Smooth muscle cell (in vitro differentiated cells): ENCODE results near the gene MT1M. TPM values are rescaled to one million over a fixed set of nuclear protein-coding genes. Genes with fewer than 3 reads are reported as not detected.

Experiments
- DNase-seq: peaks from one replicate; lab custom pipeline; 2025; ENCODE audit not compliant: unreplicated experiment; lab: John Stamatoyannopoulos, UW
- H2AFZ ChIP-seq: fragments of 200-600 bp; sonication (generic); 2 replicates; pipeline ENCODE4 v1.6.0; 2016; ENCODE audit warnings: antibody characterized with exemption, low read depth, mild to moderate bottlenecking
- H3F3A ChIP-seq: fragments of 200-600 bp; sonication (generic); 2 replicates; pipeline ENCODE4 v1.6.0; 2017; ENCODE audit warnings: antibody characterized with exemption, low read depth
- H3K27ac ChIP-seq: fragments of 200-600 bp; sonication (generic); 2 replicates; pipeline ENCODE4 v1.5.1; 2016; ENCODE audit warnings: low read depth, mild to moderate bottlenecking
- H3K27me3 ChIP-seq: fragments of 200-600 bp; sonication (generic); 2 replicates; pipeline ENCODE4 v1.6.1; 2016; ENCODE audit warnings: low read depth, mild to moderate bottlenecking
- H3K36me3 ChIP-seq: fragments of 200-600 bp; sonication (generic); 2 replicates; pipeline ENCODE4 v1.5.1; 2016; ENCODE audit warnings: low read depth
- H3K4me1 ChIP-seq: fragments of 200-600 bp; sonication (generic); 2 replicates; pipeline ENCODE4 v1.5.1; 2016; ENCODE audit warnings: low read depth
- H3K4me2 ChIP-seq: fragments of 200-600 bp; sonication (generic); 2 replicates; pipeline ENCODE4 v1.6.0; 2016; ENCODE audit warnings: mild to moderate bottlenecking
- H3K4me3 ChIP-seq: fragments of 200-600 bp; sonication (generic); 2 replicates; pipeline ENCODE4 v1.5.1; 2016; ENCODE audit warnings: mild to moderate bottlenecking
- H3K79me2 ChIP-seq: fragments of 200-600 bp; sonication (generic); 2 replicates; pipeline ENCODE4 v1.6.0; 2016; ENCODE audit warnings: low read depth, mild to moderate bottlenecking
- H3K9ac ChIP-seq: fragments of 200-600 bp; sonication (generic); 2 replicates; pipeline ENCODE4 v1.6.0; 2016; ENCODE audit warnings: low read depth
- H3K9me3 ChIP-seq: fragments of 200-600 bp; sonication (generic); replicated peaks from 2 replicates; pipeline ENCODE4 v1.5.1; 2016; ENCODE audit warnings: low read depth
- H4K20me1 ChIP-seq: fragments of 200-600 bp; sonication (generic); 2 replicates; pipeline ENCODE4 v1.6.0; 2016; ENCODE audit warnings: low read depth
- CTCF ChIP-seq: fragments of 200-600 bp; sonication (generic); IDR thresholded peaks from 2 replicates; pipeline ENCODE4 v1.5.1; 2017; ENCODE audit warnings: borderline replicate concordance, mild to moderate bottlenecking, antibody characterized with exemption; ENCODE audit not compliant: insufficient read depth, poor library complexity, severe bottlenecking
- WGBS: methylation state at CpG from one replicate; pipeline ENCODE4 v1.1.7; 2016; ENCODE audit warnings: low lambda C conversion rate; 5-methylcytosine and 5-hydroxymethylcytosine counted together
- polyA plus RNA-seq: library from polyadenylated mRNA; unstranded; fragments of >200 nt; fragmentation: Nextera tagmentation; extraction: Ambion mirVana; gene quantifications from 2 replicates; pipeline ENCODE4 v1.2.1, GENCODE V29; 2016
- total RNA-seq: library from RNA; depleted of rRNA; stranded (reverse); fragments of >200 nt; gene quantifications from 2 replicates; pipeline ENCODE4 v1.2.3, GENCODE V29; 2014

Gene MT1M
- total and polyA plus RNA-seq, 2 experiments from 2014 or later: 0.19 TPM; not detected in 1

DNA sequence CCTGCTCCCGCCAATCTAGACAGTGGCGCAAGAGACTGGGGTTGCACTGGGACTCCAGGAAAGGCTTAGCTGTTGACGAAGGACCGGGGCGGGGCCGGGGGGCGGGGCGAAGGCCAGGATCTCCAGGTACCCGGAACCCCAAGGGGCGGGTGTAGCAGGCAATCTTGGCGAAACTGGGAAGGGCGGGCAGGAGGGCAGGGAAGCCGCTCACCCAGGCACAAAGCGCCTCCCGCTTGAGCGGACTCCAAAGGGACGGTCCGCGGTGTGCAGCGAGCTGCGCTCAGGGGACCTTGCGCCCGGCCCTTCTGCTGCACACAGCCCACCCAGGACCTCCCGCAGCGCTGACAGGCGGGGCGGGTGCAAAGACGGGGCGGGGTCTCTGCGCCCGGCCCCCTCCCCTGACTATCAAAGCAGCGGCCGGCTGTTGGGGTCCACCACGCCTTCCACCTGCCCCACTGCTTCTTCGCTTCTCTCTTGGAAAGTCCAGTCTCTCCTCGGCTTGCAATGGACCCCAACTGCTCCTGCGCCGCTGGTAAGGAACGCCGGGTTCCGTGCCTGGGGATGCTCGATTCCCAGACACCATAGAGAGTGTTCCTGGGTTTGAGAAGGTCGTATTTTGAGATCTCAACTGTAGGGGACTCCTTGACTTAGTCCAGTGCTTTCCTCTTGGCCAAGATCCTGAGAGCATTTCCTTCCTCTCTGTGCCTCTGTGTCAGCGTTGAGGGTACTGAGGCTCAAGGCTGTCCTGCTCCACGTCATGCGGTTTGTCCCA, 25.3 kb downstream of the MT1M start, which contains the start of gene MT1F:
Gene MT1F, plus strand, starts transcription at position 405 of the 772 bp plus-strand sequence. Its CDS starts 100 bp downstream, at position 505.
- no peaks in the 10 kb centered on the region for H3F3A ChIP-seq
- H3K27ac ChIP-seq: no peak within 1 kb of the TSS
- TF ChIP-seq CTCF: no peak
- no peak within 1 kb of the TSS for H3K9ac ChIP-seq
- H3K4me2 ChIP-seq: peak within 1 kb of the TSS; percentile 86
- H2AFZ ChIP-seq: peak within 1 kb of the TSS; percentile 50
- H4K20me1 ChIP-seq: no peaks in the 10 kb centered on the region
- DNase-seq: no peak
- no peaks in the 10 kb centered on the region for H3K9me3 ChIP-seq
- peaks cover 12% of the 10 kb centered on the region for H3K4me1 ChIP-seq
- peak within 1 kb of the TSS; percentile 48 for H3K4me3 ChIP-seq
- H3K27me3 ChIP-seq: peaks cover 71% of the 10 kb centered on the region
- WGBS: 4% methylated on average over 27 of the region's 46 CpGs
- H3K79me2 ChIP-seq: no peaks in the 10 kb centered on the region
- no peaks in the 10 kb centered on the region for H3K36me3 ChIP-seq

DNA sequence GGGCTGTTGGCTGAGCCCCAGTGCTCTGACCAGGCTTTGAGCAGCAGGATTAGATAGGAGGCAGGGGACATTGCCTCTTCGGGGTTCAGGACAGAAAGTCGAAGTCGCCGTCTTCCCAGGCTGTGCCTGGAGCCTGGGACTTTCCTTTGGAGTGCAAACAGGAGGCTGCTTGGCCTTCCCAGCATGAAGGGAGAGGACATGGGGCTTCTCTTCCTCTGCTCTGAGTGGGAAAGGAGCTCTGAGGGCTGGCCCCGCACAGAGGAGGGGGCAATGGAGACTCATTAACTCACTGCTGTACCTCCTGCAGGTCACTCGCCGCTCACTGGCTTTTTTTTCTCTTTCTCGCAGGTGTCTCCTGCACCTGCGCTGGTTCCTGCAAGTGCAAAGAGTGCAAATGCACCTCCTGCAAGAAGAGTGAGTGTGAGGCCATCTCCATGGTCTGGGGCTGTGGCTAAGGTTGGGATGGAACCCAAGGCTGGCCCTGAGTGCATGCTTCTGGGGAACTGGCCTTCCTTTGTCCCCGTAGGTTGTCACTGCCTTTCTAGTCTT, 25.9 kb downstream of the MT1M start:
- no peak overlapping the region for H2AFZ ChIP-seq
- no peaks in the 10 kb centered on the region for H3K9me3 ChIP-seq
- no peak for DNase-seq
- H3F3A ChIP-seq: no peaks in the 10 kb centered on the region
- H3K79me2 ChIP-seq: no peaks in the 10 kb centered on the region
- H3K4me3 ChIP-seq: peak overlapping the region; percentile 48
- no peak overlapping the region for H3K27ac ChIP-seq
- no peak for TF ChIP-seq CTCF
- H4K20me1 ChIP-seq: no peaks in the 10 kb centered on the region
- no peak overlapping the region for H3K9ac ChIP-seq
- H3K4me1 ChIP-seq: peaks cover 12% of the 10 kb centered on the region
- peaks cover 71% of the 10 kb centered on the region for H3K27me3 ChIP-seq
- no peaks in the 10 kb centered on the region for H3K36me3 ChIP-seq
- 41% methylated on average over 10 of the region's 10 CpGs for WGBS
- H3K4me2 ChIP-seq: peak overlapping the region; percentile 86

GRCh38 chr16:56662357-56663354, 30.2 kb downstream of the MT1M start:
- 20% methylated on average over 30 of the region's 48 CpGs for WGBS
- Histone ChIP-seq H3K27me3 (peaks cover 100% of the 10 kb centered on the region), H3K4me2 (peak overlapping the region; percentile 57)

More at GRCh38 chr16:56662357-56663354, 30.2 kb downstream of the MT1M start:
- TF ChIP-seq CTCF: no peak
- Histone ChIP-seq H3K9me3 (no peaks in the 10 kb centered on the region), H3K27ac (no peak overlapping the region), H3K36me3 (no peaks in the 10 kb centered on the region), H2AFZ (no peak overlapping the region), H3K79me2 (no peaks in the 10 kb centered on the region), H3K4me3 (no peak overlapping the region), H3F3A (no peaks in the 10 kb centered on the region), H3K4me1 (peaks cover 5% of the 10 kb centered on the region), H3K9ac (no peak overlapping the region), H4K20me1 (no peaks in the 10 kb centered on the region)
- no peak for DNase-seq
